Body of pancreas (tissue), 4 donors: Measurements from ENCODE around the gene ODF2. TPM values are rescaled to one million over a fixed set of nuclear protein-coding genes. Genes with fewer than 3 reads are reported as not detected.

Experiments
- ATAC-seq: fragments of 150-250 bp; one replicate; pipeline ENCODE4 v1.9.1; 2016
- DNase-seq, 4 donors: peaks; one replicate each; pipeline ENCODE4 v3.0.0-alpha.2; 2019
- H3K27ac ChIP-seq, 4 donors: fragments of 200-600 bp; sonication (generic); 1 replicate in 3 of 4; 2 replicates in 1 of 4; pipeline versions ENCODE4 v1.5.1 to v1.6.1; 2016 to 2019; ENCODE audit warnings: mild to moderate bottlenecking in 1 of 4, mixed read lengths in 1 of 4, moderate library complexity in 1 of 4
- H3K27me3 ChIP-seq, 2 donors: fragments of 200-600 bp; sonication (generic); one replicate each; pipeline ENCODE4 v1.6.0; 2016; ENCODE audit warnings: mild to moderate bottlenecking in 1 of 2
- H3K36me3 ChIP-seq, 2 donors: fragments of 200-600 bp; sonication (generic); replicated peaks in 1 of 2; 2 replicates each; pipeline ENCODE4 v1.5.1; 2016; ENCODE audit warnings: low read depth in 2 of 2; ENCODE audit not compliant: insufficient read depth in 1 of 2
- H3K4me1 ChIP-seq: fragments of 200-600 bp; sonication (generic); one replicate; pipeline ENCODE4 v1.6.0; 2016
- H3K4me3 ChIP-seq, 2 donors: fragments of 200-600 bp; sonication (generic); 1 replicate in 1 of 2; 2 replicates in 1 of 2; pipeline ENCODE4 v1.5.1; 2016 to 2019
- H3K9me3 ChIP-seq, 3 donors: fragments of 200-600 bp; sonication (generic); 1 replicate in 2 of 3; 2 replicates in 1 of 3; pipeline ENCODE4 v1.5.1; 2016
- POLR2A ChIP-seq, 3 donors: fragments of 450-650 bp; IDR thresholded peaks; one replicate each; pipeline ENCODE4 v1.6.1; 2016; ENCODE audit warnings: antibody characterized with exemption in 3 of 3, mild to moderate bottlenecking in 2 of 3
- WGBS, 2 donors: methylation state at CpG; one replicate each; pipeline ENCODE4 v1.1.5; 2017; 5-methylcytosine and 5-hydroxymethylcytosine counted together
- intact Hi-C: fragments of 100-400 bp; cut with DNase I; formaldehyde crosslinking; loops from one replicate; pipeline ENCODE4 v1.15.1; 2023
- total RNA-seq, 2 donors: library from RNA; depleted of rRNA; stranded (reverse); fragments of >200 nt; gene quantifications; one replicate each; pipeline ENCODE4 v1.1.0, GENCODE V29; 2016
- TF ChIP-seq, protein P1 (sequence below), 7 experiments: fragments of 450-650 bp in 4 of 7; fragments of 200-600 bp in 3 of 7; sonication (generic) in 3 of 7; IDR thresholded peaks; one replicate each; pipeline ENCODE4 v1.5.1; 2016 to 2019; ENCODE audit warnings: antibody characterized with exemption in 7 of 7

ODF2 gene
- total RNA-seq, 2 donors from 2014 or later, result 14.3 to 23.4 TPM

DNA sequence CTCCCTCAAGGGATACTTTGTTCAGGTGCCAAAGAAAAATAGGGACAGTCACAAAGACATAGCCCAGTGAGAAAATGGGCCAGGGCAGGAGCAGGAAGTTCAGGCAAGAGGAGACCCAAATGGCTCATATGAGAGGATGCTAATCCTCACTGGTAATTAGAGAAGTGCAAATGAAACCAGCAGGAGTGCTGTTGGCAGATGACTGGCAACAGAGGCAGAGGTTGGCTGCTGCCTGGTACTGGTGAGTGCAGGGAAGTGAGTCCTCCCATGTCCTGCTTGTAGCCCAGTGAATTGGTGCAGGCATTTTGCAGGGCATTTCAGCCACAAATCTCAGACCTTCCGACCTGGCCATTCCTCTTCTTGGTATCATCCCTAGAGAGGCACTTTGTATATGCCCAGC is 23.5 kb downstream of the ODF2 start:
- no peak for ATAC-seq
- DNase-seq, result no peak
- Histone ChIP-seq H3K27me3 (no peaks in the 10 kb centered on the region), H3K4me3 (no peak overlapping the region), H3K27ac (no peak overlapping the region), H3K9me3 (no peaks in the 10 kb centered on the region), H3K36me3 (peaks cover 0 to 5% of the 10 kb centered on the region in 2 donors), H3K4me1 (no peaks in the 10 kb centered on the region)
- intact Hi-C loops, result no loop called here
- no peak for TF ChIP-seq POLR2A (IDR thresholded peaks at IDR 0.05)
- TF ChIP-seq, protein P1, sequence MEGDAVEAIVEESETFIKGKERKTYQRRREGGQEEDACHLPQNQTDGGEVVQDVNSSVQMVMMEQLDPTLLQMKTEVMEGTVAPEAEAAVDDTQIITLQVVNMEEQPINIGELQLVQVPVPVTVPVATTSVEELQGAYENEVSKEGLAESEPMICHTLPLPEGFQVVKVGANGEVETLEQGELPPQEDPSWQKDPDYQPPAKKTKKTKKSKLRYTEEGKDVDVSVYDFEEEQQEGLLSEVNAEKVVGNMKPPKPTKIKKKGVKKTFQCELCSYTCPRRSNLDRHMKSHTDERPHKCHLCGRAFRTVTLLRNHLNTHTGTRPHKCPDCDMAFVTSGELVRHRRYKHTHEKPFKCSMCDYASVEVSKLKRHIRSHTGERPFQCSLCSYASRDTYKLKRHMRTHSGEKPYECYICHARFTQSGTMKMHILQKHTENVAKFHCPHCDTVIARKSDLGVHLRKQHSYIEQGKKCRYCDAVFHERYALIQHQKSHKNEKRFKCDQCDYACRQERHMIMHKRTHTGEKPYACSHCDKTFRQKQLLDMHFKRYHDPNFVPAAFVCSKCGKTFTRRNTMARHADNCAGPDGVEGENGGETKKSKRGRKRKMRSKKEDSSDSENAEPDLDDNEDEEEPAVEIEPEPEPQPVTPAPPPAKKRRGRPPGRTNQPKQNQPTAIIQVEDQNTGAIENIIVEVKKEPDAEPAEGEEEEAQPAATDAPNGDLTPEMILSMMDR (IDR thresholded peaks at IDR 0.05), result no peak
- WGBS, 2 donors, result 91 to 100% methylated on average over 1 of the region's 1 CpG

DNA sequence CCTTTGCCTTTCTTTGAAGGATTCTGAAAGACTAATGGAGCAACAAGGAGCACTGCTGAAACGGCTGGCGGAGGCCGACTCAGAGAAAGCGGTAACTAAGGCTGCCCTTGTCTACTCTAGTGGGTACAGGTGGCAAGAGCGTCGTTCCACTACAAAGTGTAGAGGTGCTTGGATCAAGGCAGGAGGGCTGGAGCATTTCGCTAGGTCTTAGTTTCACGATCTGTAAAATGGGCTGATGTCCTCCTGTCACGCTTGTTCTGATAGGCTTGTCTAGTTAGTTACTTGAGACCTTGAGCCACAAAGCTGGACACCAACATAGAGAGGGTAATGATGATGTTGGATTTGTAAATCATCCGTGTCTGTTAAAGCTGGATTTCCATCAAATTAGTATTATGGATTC is 25.8 kb downstream of the ODF2 start:
- ATAC-seq (no peak), DNase-seq (no peak)
- H3K36me3 ChIP-seq, result peaks cover 4 to 7% of the 10 kb centered on the region in 2 donors
- H3K27me3 ChIP-seq, result no peaks in the 10 kb centered on the region
- no peak overlapping the region for H3K4me3 ChIP-seq
- no peaks in the 10 kb centered on the region for H3K9me3 ChIP-seq
- intact Hi-C loops, result no loop called here
- no peak overlapping the region for H3K27ac ChIP-seq
- TF ChIP-seq, protein P1 (IDR thresholded peaks at IDR 0.05), result no peak
- TF ChIP-seq POLR2A (IDR thresholded peaks at IDR 0.05), result no peak
- 95 to 96% methylated on average over 10 of the region's 10 CpGs for WGBS, 2 donors
- no peaks in the 10 kb centered on the region for H3K4me1 ChIP-seq

- ATAC-seq, result no peak
- no peaks in the 10 kb centered on the region for H3K27me3 ChIP-seq
- WGBS, 2 donors, result 95% methylated on average over 7 of the region's 7 CpGs
Measured at GRCh38 chr9:128482186-128482585, 26.4 kb downstream of the ODF2 start.

GRCh38 chr9:128484686-128485413 is 29.0 kb downstream of the ODF2 start:
- no peak overlapping the region for H3K4me3 ChIP-seq
- ATAC-seq, result no peak
- WGBS, 2 donors, result 93 to 97% methylated on average over 11 to 17 of the region's 17 CpGs
- no peak for DNase-seq
- no peaks in the 10 kb centered on the region for H3K4me1 ChIP-seq
- H3K27me3 ChIP-seq, result no peaks in the 10 kb centered on the region
- intact Hi-C loops, result no loop called here
- TF ChIP-seq, protein P1 (IDR thresholded peaks at IDR 0.05), result no peak
- no peak for TF ChIP-seq POLR2A (IDR thresholded peaks at IDR 0.05)
- H3K27ac ChIP-seq, result no peak overlapping the region
- peaks cover 4 to 10% of the 10 kb centered on the region in 2 donors for H3K36me3 ChIP-seq
- no peaks in the 10 kb centered on the region for H3K9me3 ChIP-seq

More at GRCh38 chr9:128482186-128482585, 26.4 kb downstream of the ODF2 start:
- Histone ChIP-seq H3K4me3 (no peak overlapping the region), H3K36me3 (peaks cover 4 to 10% of the 10 kb centered on the region in 2 donors), H3K9me3 (no peaks in the 10 kb centered on the region), H3K27ac (no peak overlapping the region), H3K4me1 (no peaks in the 10 kb centered on the region)
- intact Hi-C loops, result no loop called here
- TF ChIP-seq POLR2A (IDR thresholded peaks at IDR 0.05), result no peak
- TF ChIP-seq, protein P1 (IDR thresholded peaks at IDR 0.05), result no peak
- DNase-seq, result no peak

DNA sequence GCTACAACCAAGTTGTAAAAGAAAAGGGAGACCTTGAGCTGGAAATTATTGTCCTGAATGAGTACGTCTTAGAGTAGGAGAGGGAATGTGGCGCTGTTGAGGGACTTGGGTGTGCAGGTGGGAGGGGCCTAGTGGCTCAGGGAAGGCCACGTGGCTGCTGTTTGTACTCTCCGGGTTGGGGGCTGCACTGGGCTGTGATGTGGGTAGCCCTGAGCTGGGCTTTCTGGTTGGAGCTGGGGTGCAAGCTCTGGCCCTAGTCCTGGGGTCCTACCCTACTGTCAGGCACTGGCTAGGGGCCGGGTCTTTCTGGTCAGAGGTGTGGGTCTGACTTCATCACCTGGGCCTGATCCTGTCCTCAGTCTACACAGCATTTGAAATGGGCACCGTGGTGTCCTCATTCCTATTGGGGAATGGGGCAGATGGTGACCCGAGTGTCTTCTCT is 29.6 kb downstream of the ODF2 start:
- H3K9me3 ChIP-seq, result no peaks in the 10 kb centered on the region
- no peak for TF ChIP-seq POLR2A (IDR thresholded peaks at IDR 0.05)
- TF ChIP-seq, protein P1 (IDR thresholded peaks at IDR 0.05), result no peak
- 78 to 83% methylated on average over 5 to 6 of the region's 7 CpGs for WGBS, 2 donors
- no peaks in the 10 kb centered on the region for H3K4me1 ChIP-seq
- no peaks in the 10 kb centered on the region for H3K27me3 ChIP-seq
- no peak overlapping the region for H3K27ac ChIP-seq
- intact Hi-C loops, result no loop called here
- DNase-seq (no peak), ATAC-seq (no peak)
- H3K4me3 ChIP-seq, result no peak overlapping the region
- peaks cover 4 to 11% of the 10 kb centered on the region in 2 donors for H3K36me3 ChIP-seq
